Panc1 (cell line): Measurements from ENCODE around the gene COASY. TPM values are rescaled to one million over a fixed set of nuclear protein-coding genes. Genes with fewer than 3 reads are reported as not detected.

Source experiments
- ATAC-seq: fragments of 200-7000 bp; cut with Tn5 transposase; 2 replicates; pipeline ENCODE4 v1.9.1; 2020; ENCODE audit warnings: mild to moderate bottlenecking, moderate library complexity
- BruUV-seq: library from RNA; stranded (reverse); fragments of 400-500 nt; replicated peaks from 2 replicates; lab custom pipeline; 2021; lab: Mats Ljungman, UMichigan
- CTCF ChIA-PET: fragments of 300-600 bp; sonication (Branson Sonifier 250); formaldehyde crosslinking; loops from one replicate; lab custom pipeline; 2022; ENCODE audit warnings: antibody characterized with exemption; lab: Charles Lee
- POLR2A ChIA-PET: fragments of 300-600 bp; sonication (Branson Sonifier 250); formaldehyde crosslinking; loops from one replicate; lab custom pipeline; 2022; ENCODE audit warnings: antibody characterized with exemption; lab: Charles Lee
- DNase-seq: peaks from one replicate; pipeline ENCODE4 v3.0.0-alpha.2; 2010; ENCODE audit warnings: low read depth, low spot score
- H3K27ac ChIP-seq: 2 replicates; pipeline ENCODE4 v1.5.1; 2011; ENCODE audit warnings: mild to moderate bottlenecking, low read length, inconsistent platforms
- H3K27me3 ChIP-seq: fragments of 200-500 bp; sonication (Bioruptor generic); 2 replicates; pipeline ENCODE4 v1.6.0; 2014; ENCODE audit warnings: low read length, inconsistent platforms; ENCODE audit not compliant: control insufficient read depth, insufficient read depth
- H3K36me3 ChIP-seq: fragments of 200-500 bp; sonication (Bioruptor generic); 2 replicates; pipeline ENCODE4 v1.5.1; 2014; ENCODE audit warnings: inconsistent platforms, mild to moderate bottlenecking, low read length, moderate library complexity; ENCODE audit not compliant: control insufficient read depth, insufficient read depth
- H3K4me1 ChIP-seq: 2 replicates; pipeline ENCODE4 v1.5.1; 2011; ENCODE audit warnings: inconsistent platforms, mild to moderate bottlenecking, low read length, moderate library complexity; ENCODE audit not compliant: control insufficient read depth, insufficient read depth
- H3K4me3 ChIP-seq, 2 experiments: 2 replicates each; pipeline ENCODE4 v1.5.1; 2011 to 2012; ENCODE audit warnings: low read depth in 2 of 2, low read length in 2 of 2, mild to moderate bottlenecking in 2 of 2, inconsistent platforms in 1 of 2, moderate library complexity in 1 of 2
- H3K9me3 ChIP-seq: fragments of 200-500 bp; sonication (Bioruptor generic); 2 replicates; pipeline ENCODE4 v1.5.1; 2014; ENCODE audit warnings: low read depth, mild to moderate bottlenecking, inconsistent platforms, low read length, moderate library complexity; ENCODE audit not compliant: control insufficient read depth, insufficient read depth
- CTCF ChIP-seq: fragments of 450-650 bp; IDR thresholded peaks from 2 replicates; pipeline ENCODE4 v1.5.1; 2017; ENCODE audit warnings: mild to moderate bottlenecking
- POLR2AphosphoS5 ChIP-seq: IDR thresholded peaks from 2 replicates; pipeline ENCODE4 v1.6.1; 2012; ENCODE audit warnings: mild to moderate bottlenecking, low read depth, low read length, moderate library complexity
- SIN3A ChIP-seq: IDR thresholded peaks from 2 replicates; pipeline ENCODE4 v1.6.1; 2012; ENCODE audit warnings: low read depth, mild to moderate bottlenecking, low read length, moderate library complexity, borderline replicate concordance; ENCODE audit not compliant: insufficient read depth
- TCF7L2 ChIP-seq: IDR thresholded peaks from 2 replicates; pipeline ENCODE4 v1.6.1; 2011; ENCODE audit warnings: mild to moderate bottlenecking, low read depth, low read length, inconsistent platforms
- in situ Hi-C: cut with HindIII; loops from 2 replicates; pipeline ENCODE4 v1.10.0; 2016; ENCODE audit warnings: low sequenced_read_pairs, low pct_unique_long_range_greater_than_20kb
- intact Hi-C: fragments of 100-400 bp; cut with micrococcal nuclease; formaldehyde crosslinking; loops from one replicate; pipeline ENCODE4 v1.10.0; 2022; ENCODE audit not compliant: unreplicated experiment
- total RNA-seq: library from RNA; stranded (reverse); gene quantifications from one replicate; pipeline ENCODE4 v1.2.1, GENCODE V29; 2021; ENCODE audit not compliant: unreplicated experiment
- TF ChIP-seq, protein P1 (sequence below), 2 experiments: IDR thresholded peaks; 2 replicates each; pipeline ENCODE4 v1.6.1; 2011 to 2012; ENCODE audit warnings: low read depth in 2 of 2, control low read depth in 1 of 2, low read length in 1 of 2, mild to moderate bottlenecking in 1 of 2, moderate library complexity in 1 of 2; ENCODE audit not compliant: insufficient read depth in 1 of 2

The COASY gene
- total RNA-seq, 1 experiment from 2014 or later, result 76.7 TPM

DNA sequence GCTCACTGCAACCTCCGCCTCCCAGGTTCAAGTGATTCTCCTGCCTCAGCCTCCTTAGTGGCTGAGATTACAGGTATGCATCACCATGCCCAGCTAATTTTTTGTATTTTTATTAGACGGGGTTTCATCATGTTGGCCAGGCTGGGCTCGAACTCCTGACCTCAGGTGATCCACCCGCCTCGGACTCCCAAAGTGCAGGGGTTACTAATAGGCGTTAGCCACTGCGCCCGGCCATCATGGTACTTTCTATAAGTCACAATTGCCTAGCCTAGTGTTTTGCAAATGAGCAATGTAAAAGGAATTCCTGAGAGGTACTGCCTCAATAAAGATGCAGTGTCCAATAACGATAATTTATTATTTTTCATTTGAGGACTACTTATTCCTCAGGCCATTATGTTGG lies 29.5 kb downstream of the COASY start:
- Histone ChIP-seq H3K27me3 (no peaks in the 10 kb centered on the region), H3K36me3 (no peaks in the 10 kb centered on the region; the same call in 1 of the 2 replicates), H3K27ac (no peak overlapping the region), H3K4me1 (no peaks in the 10 kb centered on the region), H3K9me3 (no peaks in the 10 kb centered on the region), H3K4me3 (no peak overlapping the region)
- ChIA-PET CTCF (no interaction called here), POLR2A (interaction anchor here (0.6 kb wide), 1 partner anchor 81 kb away, joined by 4 read pairs; no protein-coding TSS in a partner anchor)
- no peak for TF ChIP-seq SIN3A
- no peak for TF ChIP-seq TCF7L2
- TF ChIP-seq, protein P1, sequence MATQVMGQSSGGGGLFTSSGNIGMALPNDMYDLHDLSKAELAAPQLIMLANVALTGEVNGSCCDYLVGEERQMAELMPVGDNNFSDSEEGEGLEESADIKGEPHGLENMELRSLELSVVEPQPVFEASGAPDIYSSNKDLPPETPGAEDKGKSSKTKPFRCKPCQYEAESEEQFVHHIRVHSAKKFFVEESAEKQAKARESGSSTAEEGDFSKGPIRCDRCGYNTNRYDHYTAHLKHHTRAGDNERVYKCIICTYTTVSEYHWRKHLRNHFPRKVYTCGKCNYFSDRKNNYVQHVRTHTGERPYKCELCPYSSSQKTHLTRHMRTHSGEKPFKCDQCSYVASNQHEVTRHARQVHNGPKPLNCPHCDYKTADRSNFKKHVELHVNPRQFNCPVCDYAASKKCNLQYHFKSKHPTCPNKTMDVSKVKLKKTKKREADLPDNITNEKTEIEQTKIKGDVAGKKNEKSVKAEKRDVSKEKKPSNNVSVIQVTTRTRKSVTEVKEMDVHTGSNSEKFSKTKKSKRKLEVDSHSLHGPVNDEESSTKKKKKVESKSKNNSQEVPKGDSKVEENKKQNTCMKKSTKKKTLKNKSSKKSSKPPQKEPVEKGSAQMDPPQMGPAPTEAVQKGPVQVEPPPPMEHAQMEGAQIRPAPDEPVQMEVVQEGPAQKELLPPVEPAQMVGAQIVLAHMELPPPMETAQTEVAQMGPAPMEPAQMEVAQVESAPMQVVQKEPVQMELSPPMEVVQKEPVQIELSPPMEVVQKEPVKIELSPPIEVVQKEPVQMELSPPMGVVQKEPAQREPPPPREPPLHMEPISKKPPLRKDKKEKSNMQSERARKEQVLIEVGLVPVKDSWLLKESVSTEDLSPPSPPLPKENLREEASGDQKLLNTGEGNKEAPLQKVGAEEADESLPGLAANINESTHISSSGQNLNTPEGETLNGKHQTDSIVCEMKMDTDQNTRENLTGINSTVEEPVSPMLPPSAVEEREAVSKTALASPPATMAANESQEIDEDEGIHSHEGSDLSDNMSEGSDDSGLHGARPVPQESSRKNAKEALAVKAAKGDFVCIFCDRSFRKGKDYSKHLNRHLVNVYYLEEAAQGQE (IDR thresholded peaks at IDR 0.05; ENCODE audit: insufficient read depth in 1 of 2, low read depth in 2 of 2, low read length in 1 of 2), result no peak
- TF ChIP-seq CTCF, result no peak
- TF ChIP-seq POLR2AphosphoS5, result no peak
- intact Hi-C loops, result no loop called here
- no peak for DNase-seq
- in situ Hi-C loops, result no loop called here
- BruUV-seq, result no TSS peak
- no peak for ATAC-seq

DNA sequence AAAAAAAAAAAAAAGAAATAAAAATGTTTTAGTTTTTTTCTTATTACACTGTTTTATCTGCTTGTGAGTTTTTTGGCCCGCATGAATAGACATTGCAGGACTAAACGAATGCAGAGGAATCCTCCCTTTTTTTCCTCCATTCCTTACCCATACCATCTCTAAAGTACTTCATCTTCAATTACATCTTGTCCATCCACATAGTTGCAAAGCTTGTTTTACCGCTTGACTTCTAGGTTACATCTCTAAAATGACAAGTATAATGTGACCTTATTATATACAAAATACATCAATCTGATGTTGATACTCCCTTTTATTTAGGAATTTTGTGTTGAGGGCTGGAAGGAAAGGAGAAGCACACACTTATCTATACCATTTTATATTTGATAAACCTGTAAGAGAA lies 34.4 kb downstream of the COASY start:
- TF ChIP-seq TCF7L2 (no peak), CTCF (no peak), POLR2AphosphoS5 (no peak), SIN3A (no peak)
- TF ChIP-seq, protein P1 (IDR thresholded peaks at IDR 0.05; ENCODE audit: insufficient read depth in 1 of 2, low read depth in 2 of 2, low read length in 1 of 2), result no peak
- Histone ChIP-seq H3K27ac (no peak overlapping the region), H3K9me3 (no peaks in the 10 kb centered on the region), H3K36me3 (no peaks in the 10 kb centered on the region), H3K27me3 (no peaks in the 10 kb centered on the region), H3K4me3 (no peak overlapping the region), H3K4me1 (no peaks in the 10 kb centered on the region)
- BruUV-seq, result no TSS peak
- ATAC-seq (no peak), DNase-seq (no peak)
- ChIA-PET CTCF (no interaction called here), POLR2A (no interaction called here)
- in situ Hi-C loops, result no loop called here
- intact Hi-C loops, result no loop called here
